ENCODE results near the gene MRPL28.
"Not testable (repeated sequence)": the region's sequence is repeated elsewhere in the genome, so short reads cannot be mapped to it uniquely, and the experiment has no call there.

MRPL28 gene

DNA sequence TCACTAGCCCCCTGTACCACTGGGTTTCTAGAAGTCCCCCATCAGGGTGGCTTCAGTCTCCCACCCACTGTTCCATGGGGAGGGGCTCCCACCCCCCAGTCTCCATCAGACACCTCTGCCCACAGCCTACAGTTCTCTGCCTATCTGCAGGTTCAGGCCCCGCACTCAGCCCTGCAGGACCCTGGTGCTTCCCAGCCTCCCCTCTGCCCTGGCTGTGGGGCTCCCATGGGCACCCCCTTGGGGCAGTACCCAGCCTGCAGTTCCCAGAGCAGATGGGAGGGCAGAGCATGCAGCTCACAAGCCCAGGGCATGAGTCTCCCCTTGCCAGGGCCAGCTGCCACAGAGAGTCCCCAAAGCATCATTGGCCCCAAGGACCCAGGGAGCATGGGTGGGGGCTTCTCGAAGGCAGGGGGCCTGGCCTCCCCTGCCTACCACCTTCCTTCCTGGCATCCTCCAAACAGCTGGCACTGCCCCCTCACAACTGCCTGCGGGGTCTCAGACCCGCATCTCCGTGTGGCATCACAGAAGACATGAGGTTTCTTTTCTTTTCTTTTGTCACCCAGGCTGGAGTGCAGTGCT, 2.8 kb upstream of the MRPL28 start:
- no peak for DNase-seq

DNA sequence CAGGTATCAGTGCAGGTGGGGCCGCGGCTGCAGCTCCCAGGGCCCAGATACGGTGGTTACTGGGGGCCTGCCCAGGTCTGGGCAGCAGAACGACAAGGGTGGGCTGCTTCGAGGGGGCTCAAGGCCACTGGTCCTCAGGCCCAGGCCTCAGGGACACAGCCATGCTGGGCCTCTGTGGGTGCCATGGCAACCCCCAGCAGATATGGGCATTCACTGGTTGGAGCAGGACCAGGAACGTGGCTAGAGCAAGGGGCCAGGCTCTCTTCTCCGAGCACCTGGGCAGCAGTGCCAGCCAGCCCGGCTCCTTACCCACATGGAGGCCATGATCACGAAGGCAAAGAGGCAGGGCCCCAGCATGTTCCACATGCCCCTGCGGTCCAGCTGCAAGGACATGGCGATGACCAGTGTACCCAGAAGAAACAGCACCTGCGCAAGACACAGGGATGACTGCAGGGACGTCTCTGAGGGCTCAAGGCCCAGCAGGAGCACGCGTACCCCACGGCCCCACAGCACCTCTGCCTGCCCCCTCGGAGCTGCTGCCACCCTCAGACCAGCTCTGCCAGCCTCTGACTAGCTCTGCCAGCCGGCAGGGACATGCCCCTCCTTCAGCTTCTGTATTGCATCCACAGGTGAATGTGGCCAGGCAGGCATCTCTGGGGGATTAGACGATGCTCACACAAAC, 2.1 kb upstream of the MRPL28 start:
- DNase-seq: no peak

DNA sequence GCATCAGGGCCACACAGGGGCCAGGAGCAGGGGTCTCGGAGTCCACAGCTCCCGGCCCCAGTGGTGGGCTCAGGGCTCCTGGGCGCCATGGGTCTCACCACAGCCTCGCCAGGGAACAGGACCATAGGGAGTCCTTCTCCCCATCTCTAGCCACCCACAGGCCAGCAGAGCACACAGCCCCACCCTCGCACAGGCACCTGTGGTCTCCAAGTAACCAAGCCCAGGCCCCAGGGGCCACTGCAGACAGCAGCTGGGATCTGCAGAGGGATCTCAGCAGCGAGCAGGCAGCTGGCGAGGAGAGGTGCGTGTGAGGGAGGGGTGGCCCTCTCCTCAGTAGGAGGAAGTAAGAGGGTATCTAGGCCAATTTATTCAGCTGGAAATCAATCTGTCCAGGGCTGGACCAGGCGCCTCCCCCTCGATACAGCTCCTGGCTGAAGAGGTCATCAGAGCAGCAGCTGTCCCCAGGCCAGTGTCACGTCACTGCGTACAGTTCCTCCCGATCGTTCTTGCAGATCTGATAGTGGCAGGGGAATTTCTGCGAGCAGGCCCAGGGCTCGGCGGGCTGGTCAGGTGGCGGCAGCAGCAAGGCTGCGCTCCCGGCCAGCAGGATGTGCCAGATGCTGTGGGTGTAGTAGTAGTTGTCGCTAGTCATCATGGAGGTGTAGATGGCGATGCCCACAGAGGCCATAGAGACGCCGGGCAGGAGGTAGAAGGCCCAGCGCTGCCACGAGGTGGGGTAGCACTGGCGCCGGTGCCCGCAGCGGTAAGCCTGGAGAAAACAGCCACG, 1.4 kb upstream of the MRPL28 start:
- no peak for DNase-seq

DNA sequence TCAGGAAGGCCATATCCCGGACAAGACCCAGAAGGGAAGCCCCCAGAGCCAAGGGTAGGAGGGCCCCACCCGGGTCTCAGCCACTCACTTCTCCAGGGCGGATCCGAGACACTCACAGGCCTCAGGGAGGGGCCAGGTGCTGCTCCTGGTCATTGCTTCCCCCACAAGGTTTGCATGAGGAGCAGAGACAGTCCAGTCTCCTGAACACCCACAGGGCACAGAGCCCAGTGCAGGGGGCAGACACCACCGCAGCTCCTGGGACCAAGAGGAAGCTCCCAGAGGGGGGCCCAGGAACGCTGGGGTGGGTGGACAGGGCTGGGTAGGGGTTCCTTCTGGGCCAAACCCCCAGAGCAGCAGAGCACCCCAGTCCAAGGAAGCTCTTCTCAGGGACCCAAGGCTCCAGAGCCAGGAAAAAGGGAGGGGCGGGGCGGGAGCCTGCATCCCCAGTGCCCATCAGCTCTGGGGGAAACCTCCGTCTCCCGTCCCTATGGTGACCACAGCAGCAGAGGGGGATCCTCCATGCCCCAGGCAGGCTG, 709 bp upstream of the MRPL28 start:
- DNase-seq: no peak

DNA sequence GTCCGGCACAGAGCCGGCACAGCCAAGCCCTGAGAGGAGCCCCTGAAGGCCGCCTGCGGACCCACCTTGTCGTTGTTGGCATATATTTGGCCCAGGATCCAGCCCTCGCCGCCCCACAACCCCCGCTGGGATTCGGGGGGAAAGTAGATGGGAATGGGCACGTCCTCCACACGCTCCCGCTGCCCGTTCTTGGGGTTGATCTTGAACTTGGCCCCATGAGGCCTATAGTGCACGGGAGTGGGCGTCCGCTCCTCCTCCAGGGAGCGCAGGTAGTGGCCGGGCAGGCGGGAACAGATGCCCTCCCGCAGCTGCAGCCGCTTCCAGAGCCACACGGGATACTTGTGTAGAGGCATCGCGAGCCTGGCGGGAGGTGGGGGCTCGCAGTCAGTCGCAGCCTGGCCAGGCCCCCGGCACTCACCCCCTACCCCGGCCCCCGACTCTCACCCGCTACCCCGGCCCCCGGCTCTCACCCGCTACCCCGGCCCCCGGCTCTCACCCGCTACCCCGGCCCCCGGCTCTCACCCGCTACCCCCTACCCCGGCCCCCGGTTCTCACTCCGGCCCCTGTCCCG, 387 bp downstream of the MRPL28 start:
- no peak for DNase-seq

DNA sequence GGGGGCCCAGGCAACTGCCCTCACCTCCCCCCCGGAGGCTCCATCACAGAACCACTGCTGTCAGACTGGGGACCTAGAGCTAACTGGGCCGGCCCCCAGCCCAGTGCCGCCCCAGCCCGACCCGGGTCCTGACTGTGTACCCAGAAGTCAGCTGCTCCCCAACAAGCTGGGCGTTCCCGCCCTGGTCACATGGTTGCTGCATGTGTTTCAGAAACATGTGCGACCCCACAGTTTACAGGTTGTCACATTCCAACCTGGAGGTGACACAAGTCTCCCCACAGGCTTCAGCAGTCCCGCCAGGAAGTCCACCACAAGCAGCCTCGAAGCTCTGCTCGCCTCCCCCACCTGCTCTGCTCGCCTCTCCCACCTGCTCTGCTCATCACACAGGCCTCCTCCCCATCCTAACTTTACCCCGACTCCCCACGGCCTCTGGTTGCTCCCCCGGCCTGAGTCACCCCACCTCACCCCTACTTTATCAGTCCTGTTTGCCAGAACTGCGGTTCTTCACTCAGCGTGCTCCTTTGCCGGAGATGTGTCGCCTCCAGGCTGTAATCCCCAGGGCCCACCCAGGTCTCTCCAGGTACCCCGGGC, 968 bp downstream of the MRPL28 start:
- DNase-seq: no peak

DNA sequence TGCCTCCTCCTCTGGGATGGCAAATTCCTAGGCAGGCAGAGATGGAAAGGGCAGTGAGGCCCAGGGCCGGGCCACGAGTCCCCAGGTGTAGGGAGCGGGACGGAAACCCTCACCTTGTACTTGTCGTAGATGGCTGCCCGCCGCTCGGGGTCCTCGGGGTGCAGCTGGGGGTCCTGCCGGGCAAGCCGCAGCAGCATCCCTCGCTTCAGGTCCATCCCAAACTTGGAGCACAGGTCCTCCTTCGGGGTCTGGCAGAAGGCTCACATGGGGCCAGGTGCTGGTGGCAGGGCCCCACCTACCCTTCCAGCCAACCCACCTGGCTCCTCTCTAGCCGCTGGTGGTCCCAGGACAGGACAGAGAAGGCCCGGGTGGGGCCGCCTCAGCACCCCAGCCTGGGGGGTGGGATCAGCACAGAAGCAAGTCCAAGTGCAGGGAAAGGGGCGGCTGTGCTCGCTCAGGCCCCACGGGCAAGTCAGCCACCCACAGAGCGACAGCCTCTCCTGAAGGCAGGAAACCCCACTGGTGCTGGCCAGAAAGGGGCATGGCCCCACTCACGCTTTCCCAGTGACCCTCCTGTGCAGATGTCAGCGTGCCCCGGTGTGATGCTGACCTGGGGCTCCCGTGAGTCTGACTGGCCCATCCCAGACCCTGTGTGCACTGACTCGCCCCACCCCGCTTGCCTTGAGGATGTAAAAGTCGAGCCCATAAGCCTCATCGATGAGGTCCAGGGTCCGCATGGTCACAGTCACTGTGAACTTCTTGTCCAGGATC, 1.8 kb downstream of the MRPL28 start:
- no peak for DNase-seq

DNA sequence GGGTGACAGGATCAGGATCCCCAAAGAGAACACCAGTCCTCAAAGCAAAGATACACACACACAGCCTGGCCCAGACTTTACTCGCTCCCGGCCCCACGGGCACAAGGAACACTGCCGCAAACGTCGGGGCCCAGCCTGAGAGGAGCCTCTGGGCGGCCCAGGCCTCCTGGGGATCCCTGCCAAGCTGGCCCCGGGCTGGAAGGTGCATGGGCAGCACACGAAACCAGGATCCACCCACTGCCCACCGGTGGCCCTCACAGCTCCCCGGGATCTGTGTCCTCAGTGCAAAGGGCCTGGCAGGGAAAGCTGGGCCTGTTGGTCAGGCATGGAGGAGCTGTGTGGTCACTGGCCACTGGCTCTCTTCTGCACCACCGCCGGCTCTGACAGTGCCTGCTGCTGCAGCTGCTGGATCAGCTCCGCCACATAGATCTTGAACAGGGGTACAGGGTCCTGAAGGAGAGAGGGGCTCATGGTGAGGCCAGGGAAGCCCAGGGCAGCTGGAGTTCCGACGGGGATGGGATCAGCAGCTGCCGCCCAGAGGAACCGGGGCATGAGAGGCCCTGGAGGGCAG, 2.9 kb downstream of the MRPL28 start:
- no peak for DNase-seq

DNA sequence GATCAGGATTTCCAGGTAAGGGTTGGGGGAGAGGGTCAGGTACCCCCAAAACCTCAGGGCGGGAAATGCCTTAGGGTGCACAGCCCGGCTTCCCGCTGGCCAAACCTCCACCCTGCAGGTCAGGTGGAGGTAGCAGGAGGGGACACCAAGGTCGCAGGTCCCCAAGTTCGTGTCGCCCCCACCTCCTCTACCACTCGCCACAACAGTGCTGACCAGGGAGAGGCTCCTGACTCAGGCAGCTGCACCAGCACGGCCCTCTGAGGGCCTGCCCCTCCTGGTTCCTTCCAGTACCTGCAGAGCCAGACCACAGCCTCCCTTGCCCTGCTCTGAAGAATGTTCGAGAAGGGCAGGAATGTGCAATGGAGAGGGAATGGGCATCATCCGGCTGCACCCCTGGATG, 3.9 kb downstream of the MRPL28 start:
- no peak for DNase-seq

DNA sequence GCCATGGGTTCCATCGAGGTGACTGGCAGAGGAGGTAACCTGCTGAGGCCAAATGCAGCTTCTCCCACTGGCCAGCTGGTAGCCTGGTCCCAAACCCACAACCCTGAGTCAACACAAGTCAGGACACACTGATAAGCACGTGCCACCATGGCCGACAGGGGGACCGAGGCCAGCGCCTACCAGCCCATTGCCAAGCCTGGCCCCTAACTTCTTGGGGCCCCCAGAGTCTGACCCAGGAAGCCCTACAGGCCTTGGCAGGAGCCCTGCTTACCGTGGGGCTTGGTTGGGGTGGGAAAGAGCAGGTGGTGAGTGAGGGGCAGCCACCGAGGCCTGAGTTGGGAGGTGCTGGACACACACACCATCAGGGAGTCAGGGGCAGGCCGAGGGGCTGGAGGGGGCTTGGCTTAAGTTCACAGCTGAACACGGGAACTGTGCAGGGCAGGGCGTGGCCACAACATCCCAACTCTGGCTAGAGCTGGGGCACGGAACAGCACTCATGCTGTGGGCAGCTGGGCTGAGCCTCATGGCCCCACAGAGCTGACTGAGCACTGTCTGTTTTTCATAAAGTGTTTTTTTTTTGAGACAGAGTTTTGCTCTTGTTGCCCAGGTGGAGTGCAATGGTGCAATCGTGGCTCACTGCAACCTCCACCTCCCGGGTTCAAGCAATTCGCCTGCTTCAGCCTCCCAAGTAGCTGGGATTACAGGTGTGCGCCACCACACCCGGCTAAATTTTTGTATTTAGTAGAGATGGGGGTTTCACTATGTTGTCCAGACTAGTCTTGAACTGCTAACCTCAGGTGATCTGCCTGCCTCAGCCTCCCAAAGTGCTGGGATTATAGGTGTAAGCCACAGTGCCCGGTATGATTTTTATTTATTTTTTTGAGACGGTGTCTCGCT, 5.5 kb downstream of the MRPL28 start:
- DNase-seq: no peak

DNA sequence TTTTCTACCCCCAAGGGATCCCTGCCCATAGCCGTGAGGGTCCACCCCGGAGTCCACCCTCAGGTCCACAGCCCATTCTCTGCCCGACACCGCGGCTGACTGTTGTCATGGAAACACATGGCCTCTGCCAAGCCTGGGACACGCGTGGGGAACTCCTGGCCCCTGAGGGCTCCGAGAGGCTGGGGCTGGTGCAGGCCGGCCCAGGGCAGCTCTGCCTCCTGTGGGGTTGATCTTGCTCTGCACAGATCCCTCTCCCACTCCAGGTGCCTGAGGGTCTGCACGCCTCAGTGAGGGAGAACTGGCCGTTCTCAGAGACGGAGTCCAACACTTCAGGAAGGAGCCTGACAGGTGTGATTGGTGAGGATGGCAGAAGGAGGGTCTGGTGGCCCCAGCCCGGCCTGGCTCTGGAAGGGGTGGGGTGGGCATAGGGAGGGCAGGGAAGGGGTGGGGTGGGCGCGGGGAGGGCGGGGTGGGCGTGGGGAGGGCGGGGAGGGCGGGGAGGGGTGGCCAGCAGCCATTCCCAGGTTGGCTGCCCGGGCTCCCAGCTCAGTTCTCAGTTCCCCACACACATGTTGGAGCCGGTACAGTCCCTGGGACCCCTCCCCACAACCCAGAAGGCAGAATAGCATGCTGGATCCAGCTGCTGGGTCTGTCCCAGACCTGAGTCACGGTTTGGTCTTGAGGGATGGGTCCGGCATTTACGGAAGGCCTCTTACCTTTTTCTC, 6.4 kb downstream of the MRPL28 start:
- DNase-seq: no peak

DNA sequence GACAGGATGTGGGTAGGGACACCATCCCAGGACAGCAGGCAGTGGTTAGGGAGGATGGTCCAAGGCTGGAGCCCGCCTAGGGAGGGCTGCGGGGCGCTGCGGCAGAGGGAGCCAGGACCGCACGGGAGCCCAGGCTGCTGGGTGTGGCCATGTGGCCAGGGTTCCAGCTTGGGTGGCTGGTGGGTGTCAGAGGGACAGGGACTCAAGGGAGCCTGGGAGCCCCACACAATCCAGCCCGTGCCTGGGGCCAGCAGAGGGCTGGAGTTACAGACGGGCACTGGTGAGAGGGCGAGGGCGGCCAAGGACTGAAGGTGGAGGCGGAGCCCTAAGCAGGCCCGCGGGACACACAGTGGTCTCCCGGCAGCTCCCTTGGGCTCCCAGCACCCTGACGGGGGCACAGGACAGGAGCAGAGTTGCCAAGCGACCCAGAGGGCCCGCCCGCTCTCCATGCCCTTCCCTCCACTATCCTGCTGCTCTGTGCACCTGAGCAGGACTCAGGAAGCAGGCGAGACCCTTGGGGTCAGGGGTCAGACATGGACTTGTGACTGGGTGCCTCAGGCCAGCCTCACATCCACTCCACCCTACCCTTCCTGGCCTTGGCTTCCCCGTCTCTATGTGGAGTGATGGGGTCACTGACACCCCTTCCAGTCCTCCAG, 7.1 kb downstream of the MRPL28 start:
- no peak for DNase-seq

DNA sequence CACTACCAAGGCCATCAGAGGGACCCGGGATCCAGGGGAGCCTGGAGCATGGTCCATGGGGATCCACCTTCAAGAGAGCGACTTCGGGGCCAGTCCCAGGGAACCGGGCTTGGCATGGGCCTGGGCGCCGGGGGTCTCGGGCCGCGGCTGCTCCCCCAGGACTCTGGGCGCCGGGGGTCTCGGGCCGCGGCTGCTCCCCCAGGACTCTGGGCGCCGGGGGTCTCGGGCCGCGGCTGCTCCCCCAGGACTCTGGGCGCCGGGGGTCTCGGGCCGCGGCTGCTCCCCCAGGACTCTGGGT, 7.7 kb downstream of the MRPL28 start:
- DNase-seq: not testable (repeated sequence)

DNA sequence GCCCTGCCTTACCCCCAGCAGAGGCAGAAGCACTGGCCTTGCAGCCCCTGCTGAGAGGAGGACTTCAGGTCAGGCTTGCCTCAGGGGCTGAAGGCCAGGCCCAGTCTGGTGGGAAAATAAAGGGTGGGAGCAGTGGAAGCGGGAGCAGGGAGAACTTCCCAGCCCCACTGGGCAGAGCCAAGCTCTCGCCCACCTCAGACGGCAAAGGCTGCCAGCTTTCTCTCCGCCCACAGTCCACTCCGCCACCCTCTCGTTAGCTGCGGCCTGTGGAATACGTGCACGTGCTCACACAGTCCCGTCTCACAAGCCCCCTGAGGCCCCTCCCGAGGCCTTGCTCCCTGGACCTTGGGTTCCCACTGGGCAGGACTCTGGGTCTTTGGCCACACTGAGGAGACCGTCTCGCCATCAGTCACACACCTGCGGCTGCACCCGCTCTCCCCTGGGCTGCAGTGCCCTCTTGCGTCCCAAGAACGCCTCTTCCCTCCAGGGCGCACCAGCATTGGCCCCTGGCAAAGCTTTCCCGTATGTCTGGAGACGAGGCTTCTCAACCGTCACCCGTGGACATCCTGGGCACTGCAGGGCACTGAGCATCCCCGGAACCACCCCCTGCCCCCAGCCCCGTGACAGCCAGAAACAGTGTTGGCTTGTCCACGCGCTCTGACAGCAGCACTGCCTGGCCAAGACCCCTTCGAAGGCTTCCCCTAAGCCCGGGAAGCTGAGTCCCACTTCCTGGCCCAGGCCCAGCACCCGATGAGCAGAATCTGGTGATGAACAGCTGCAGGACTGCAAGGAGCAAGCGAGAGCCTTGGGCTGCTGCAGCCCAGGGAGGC, 8.3 kb downstream of the MRPL28 start:
- peak; percentile 31 to 71 (median 42) for DNase-seq

DNA sequence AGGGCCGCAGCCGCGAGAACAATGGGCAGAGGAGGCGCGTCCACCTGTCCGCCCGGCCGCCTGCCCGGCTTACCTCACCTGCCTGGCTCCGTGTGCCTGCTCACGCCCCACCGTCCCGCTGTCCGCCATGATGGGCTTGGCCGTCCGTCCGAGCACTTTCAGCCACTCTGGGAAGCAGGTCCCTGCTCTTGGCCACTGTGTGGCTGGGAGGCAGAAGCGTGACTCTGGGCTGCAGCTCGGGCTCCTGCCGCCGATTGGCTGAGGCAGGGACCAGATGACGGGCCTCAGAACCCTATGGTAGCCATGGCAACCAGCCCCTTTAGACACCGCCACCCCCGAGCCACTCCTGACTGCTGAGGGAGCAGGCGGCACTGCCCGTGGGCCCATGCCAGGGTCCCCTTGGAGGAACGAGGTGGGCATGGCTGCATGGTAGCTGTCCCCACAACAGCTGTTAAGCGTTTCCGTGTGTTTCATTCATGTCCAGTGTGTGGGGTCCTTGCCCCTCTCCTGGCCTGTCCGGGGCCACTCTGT, 8.9 kb downstream of the MRPL28 start:
- DNase-seq: no peak

DNA sequence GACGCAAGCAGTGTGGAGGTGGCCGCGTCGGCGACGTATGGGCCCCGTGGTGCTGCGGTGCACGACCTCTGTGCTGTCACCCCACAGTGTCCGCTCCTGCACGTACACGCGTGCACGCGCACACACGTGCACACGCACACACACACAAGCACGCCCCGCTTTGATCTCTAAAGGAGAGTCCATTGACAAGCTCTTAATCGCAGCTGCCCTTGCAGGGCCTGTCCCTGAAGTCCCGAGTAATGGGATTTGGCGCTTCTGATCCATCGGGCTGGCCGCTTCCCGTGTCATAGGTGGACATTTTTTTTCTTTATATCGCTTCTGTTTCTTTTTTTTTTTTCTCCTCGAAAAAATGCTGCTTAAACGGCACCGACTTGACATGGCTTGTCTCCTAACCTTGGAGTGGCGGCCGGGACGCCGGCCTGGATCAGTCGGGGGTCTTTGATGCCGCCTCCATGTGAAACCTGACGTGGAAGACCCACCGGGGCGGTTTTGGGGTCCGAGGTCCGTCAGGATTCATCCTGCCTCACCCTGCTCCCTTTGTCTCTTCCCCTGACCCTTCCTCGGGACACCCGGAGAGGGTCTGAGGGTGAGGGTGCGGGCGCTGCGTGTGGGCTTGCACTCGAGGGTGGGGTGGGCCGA, 9.5 kb downstream of the MRPL28 start:
- no peak for DNase-seq

DNA sequence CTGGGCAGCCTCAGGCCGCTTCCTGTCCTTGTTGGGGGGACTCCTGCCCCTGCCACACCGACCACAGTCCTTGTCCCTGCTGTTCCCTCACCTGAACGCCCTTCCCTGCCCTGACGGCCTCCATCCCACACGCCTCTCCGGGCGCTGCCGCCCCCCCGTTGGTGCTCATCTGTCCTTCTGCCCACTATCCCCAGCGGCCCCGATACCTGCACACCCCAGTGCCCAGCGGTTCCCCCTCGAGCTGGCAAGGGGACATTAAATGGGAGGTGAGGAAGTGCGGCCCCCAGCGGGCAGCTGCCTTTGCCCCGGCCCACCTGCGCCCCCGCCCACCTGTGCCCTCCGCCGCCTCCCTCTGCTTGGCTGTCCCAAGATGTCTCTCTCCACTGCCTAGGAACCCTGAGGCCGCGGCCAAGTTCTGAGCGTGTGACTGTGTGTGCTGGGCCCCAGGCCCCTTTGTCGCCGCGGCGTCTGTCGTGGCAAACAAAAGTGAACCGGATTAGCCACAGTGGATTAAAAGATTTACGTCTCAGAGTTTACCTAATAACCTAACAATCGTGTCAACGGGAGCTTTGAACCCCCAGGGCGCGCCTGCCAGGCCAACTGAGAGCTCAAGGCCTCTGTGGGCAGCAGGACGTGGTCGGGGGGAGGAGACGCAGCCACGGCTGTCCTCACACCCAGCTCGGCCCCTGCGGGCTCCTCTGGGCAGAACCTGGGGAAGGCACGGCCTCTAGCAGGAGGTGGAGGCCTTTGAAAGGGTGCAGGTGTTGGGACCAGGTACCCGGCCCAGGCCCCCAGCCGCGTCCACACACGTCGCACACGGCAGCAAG, 10.3 kb downstream of the MRPL28 start:
- no peak for DNase-seq

All from activated naive CD4-positive, alpha-beta T cell (primary cell).